C4-2B (cell line): ENCODE data around the gene PCDHGB2.
"Not testable (repeated sequence)": the region's sequence is repeated elsewhere in the genome, so short reads cannot be mapped to it uniquely, and the experiment has no call there.

ENCODE experiments used
- H3K27ac ChIP-seq: fragments of 450-650 bp; 2 replicates; pipeline ENCODE4 v1.5.1; 2017
- CTCF ChIP-seq: fragments of 450-650 bp; conservative IDR thresholded peaks from 2 replicates; pipeline ENCODE4 v1.5.1; 2017; ENCODE audit warnings: mild to moderate bottlenecking
- ZFX ChIP-seq: fragments of 450-650 bp; IDR thresholded peaks from 2 replicates; pipeline ENCODE4 v1.6.1; 2017

Gene PCDHGB2

GRCh38 chr5:141384471-141385267 is 24.9 kb downstream of the PCDHGB2 start:
- TF ChIP-seq CTCF, result no peak
- no peak for TF ChIP-seq ZFX
- no peak overlapping the region for H3K27ac ChIP-seq

- peak; percentile 75 for TF ChIP-seq CTCF
- not testable (repeated sequence) for H3K27ac ChIP-seq
These were observed 27.9 kb downstream of the PCDHGB2 start, which contains the start of gene PCDHGB4 for GRCh38 chr5:141387557-141388311. Gene PCDHGB4 (plus strand): TSS chr5:141387698. CDS start chr5:141387885, 187 bp downstream.

GRCh38 chr5:141388661-141389060 is 28.9 kb downstream of the PCDHGB2 start:
- TF ChIP-seq CTCF, result no peak
- H3K27ac ChIP-seq, result no peak overlapping the region

- H3K27ac ChIP-seq, result no peak overlapping the region
- TF ChIP-seq CTCF, result no peak
- no peak for TF ChIP-seq ZFX
These were observed 29.6 kb downstream of the PCDHGB2 start for GRCh38 chr5:141389153-141390042.

- TF ChIP-seq ZFX (no peak), CTCF (peak; percentile 88)
- no peak within 1 kb of the TSS for H3K27ac ChIP-seq
These were observed 32.8 kb downstream of the PCDHGB2 start, which contains the start of gene PCDHGA8 for GRCh38 chr5:141392429-141393198. Gene PCDHGA8 (plus strand): TSS chr5:141392633. CDS start chr5:141392814, 181 bp downstream.

- no peak overlapping the region for H3K27ac ChIP-seq
- TF ChIP-seq CTCF (no peak), ZFX (no peak)
These were observed 33.5 kb downstream of the PCDHGB2 start for GRCh38 chr5:141393267-141393666.

GRCh38 chr5:141394401-141395187 is 34.8 kb downstream of the PCDHGB2 start:
- H3K27ac ChIP-seq, result not testable (repeated sequence)
